Sigmoid colon (tissue), 7 donors: ENCODE measurements around the gene CLEC4G. TPM values are rescaled to one million over a fixed set of nuclear protein-coding genes. Genes with fewer than 3 reads are reported as not detected.

Experiments
- DNase-seq: peaks from one replicate; pipeline ENCODE4 v3.0.0-alpha.2; 2019
- H3K27ac ChIP-seq, 4 donors: fragments of 200-600 bp; sonication (generic); one replicate each; pipeline ENCODE4 v1.5.1; 2016 to 2019; ENCODE audit warnings: mild to moderate bottlenecking in 1 of 4
- H3K27me3 ChIP-seq, 3 donors: fragments of 200-600 bp; sonication (generic); one replicate each; pipeline ENCODE4 v1.5.1; 2019; ENCODE audit warnings: mild to moderate bottlenecking in 1 of 3
- H3K36me3 ChIP-seq, 4 donors: fragments of 200-600 bp; sonication (generic); one replicate each; pipeline ENCODE4 v1.5.1; 2016 to 2019
- H3K4me1 ChIP-seq, 4 donors: fragments of 200-600 bp; sonication (generic); one replicate each; pipeline ENCODE4 v1.5.1; 2017 to 2019
- H3K4me3 ChIP-seq, 4 donors: fragments of 200-600 bp; sonication (generic); one replicate each; pipeline ENCODE4 v1.5.1; 2017 to 2019; ENCODE audit warnings: mild to moderate bottlenecking in 2 of 4, moderate library complexity in 1 of 4
- H3K9me3 ChIP-seq, 4 donors: fragments of 200-600 bp in 3 of 4; sonication (generic) in 3 of 4; one replicate each; pipeline versions ENCODE4 v1.5.1 to v1.6.1; 2013 to 2019
- CTCF ChIP-seq, 4 experiments: fragments of 450-650 bp in 3 of 4; fragments of 200-600 bp in 1 of 4; IDR thresholded peaks; one replicate each; pipeline ENCODE4 v1.5.1; 2016 to 2019; ENCODE audit warnings: antibody characterized with exemption in 4 of 4, mild to moderate bottlenecking in 3 of 4, moderate library complexity in 2 of 4
- EP300 ChIP-seq, 4 donors: sonication (generic); formaldehyde crosslinking; IDR thresholded peaks; one replicate each; pipeline ENCODE4 v1.6.1; 2017; ENCODE audit warnings: antibody characterized with exemption in 4 of 4
- POLR2A ChIP-seq, 2 donors: fragments of 450-650 bp; IDR thresholded peaks; one replicate each; pipeline ENCODE4 v1.6.1; 2016; ENCODE audit warnings: antibody characterized with exemption in 2 of 2, mild to moderate bottlenecking in 2 of 2, moderate library complexity in 2 of 2
- POLR2AphosphoS5 ChIP-seq, 4 donors: sonication (generic); formaldehyde crosslinking; IDR thresholded peaks; one replicate each; pipeline ENCODE4 v1.6.1; 2017; ENCODE audit warnings: antibody characterized with exemption in 4 of 4
- WGBS, 2 donors: extraction: QIAGEN DNeasy Blood & Tissue Kit; methylation state at CpG; one replicate each; pipeline ENCODE4 v1.1.7; 2013; 5-methylcytosine and 5-hydroxymethylcytosine counted together
- intact Hi-C: fragments of 100-400 bp; cut with DNase I; formaldehyde crosslinking; loops from one replicate; pipeline ENCODE4 v1.15.1; 2023
- polyA plus RNA-seq, 3 donors: library from polyadenylated mRNA; stranded (reverse); fragments of 200-250 nt; gene quantifications; one replicate each; pipeline ENCODE4 v1.2.3, GENCODE V29; 2013
- total RNA-seq, 4 donors: library from RNA; depleted of rRNA; stranded (reverse); fragments of >200 nt; gene quantifications; one replicate each; pipeline ENCODE4 v1.1.0, GENCODE V29; 2016
- donor health status: healthy with polysubstance abuse.
- donor health status: Bipolar disorder and iron deficiency.
- donor health status: healthy.

CLEC4G gene
- total and polyA plus RNA-seq, 7 donors = 0.45 to 3.6 (median 2.2) TPM; not detected in 1

- Histone ChIP-seq H3K27ac (no peak overlapping the region), H3K27me3 (no peaks in the 10 kb centered on the region), H3K4me3 (no peak overlapping the region), H3K9me3 (peaks cover 0 to 19% (median 12%) of the 10 kb centered on the region in 4 donors), H3K4me1 (no peaks in the 10 kb centered on the region), H3K36me3 (no peaks in the 10 kb centered on the region)
- DNase-seq = no peak
- intact Hi-C loops = no loop called here
- WGBS, 2 donors = 78 to 89% methylated on average over 3 of the region's 3 CpGs
- no peak for TF ChIP-seq POLR2AphosphoS5 (IDR thresholded peaks at IDR 0.05)
- no peak for TF ChIP-seq POLR2A (IDR thresholded peaks at IDR 0.05)
- TF ChIP-seq EP300 (IDR thresholded peaks at IDR 0.05) = no peak
- TF ChIP-seq CTCF (IDR thresholded peaks at IDR 0.05) = no peak
Observed at GRCh38 chr19:7757358-7757757, 25.4 kb upstream of the CLEC4G start.

GRCh38 chr19:7756258-7756657 is 24.3 kb upstream of the CLEC4G start:
- WGBS, 2 donors = 33 to 59% methylated on average over 4 of the region's 4 CpGs
- no peak overlapping the region for H3K4me3 ChIP-seq
- peaks cover 0 to 6% (median 0%) of the 10 kb centered on the region in 3 donors for H3K27me3 ChIP-seq
- no peaks in the 10 kb centered on the region for H3K4me1 ChIP-seq
- peaks cover 0 to 19% (median 12%) of the 10 kb centered on the region in 4 donors for H3K9me3 ChIP-seq
- H3K27ac ChIP-seq = no peak overlapping the region
- DNase-seq = peak; percentile 2
- TF ChIP-seq POLR2A (IDR thresholded peaks at IDR 0.05) (no peak), POLR2AphosphoS5 (IDR thresholded peaks at IDR 0.05) (no peak), EP300 (IDR thresholded peaks at IDR 0.05) (no peak), CTCF (IDR thresholded peaks at IDR 0.05) (no peak)
- no peaks in the 10 kb centered on the region for H3K36me3 ChIP-seq
- intact Hi-C loops = no loop called here

GRCh38 chr19:7751157-7751783 is 19.4 kb upstream of the CLEC4G start:
- H3K9me3 ChIP-seq = peaks cover 0 to 5% (median 2%) of the 10 kb centered on the region in 4 donors
- intact Hi-C loops = no loop called here
- H3K27ac ChIP-seq = no peak overlapping the region
- H3K27me3 ChIP-seq = peaks cover 0 to 40% (median 6%) of the 10 kb centered on the region in 3 donors
- no peaks in the 10 kb centered on the region for H3K36me3 ChIP-seq
- no peak overlapping the region for H3K4me3 ChIP-seq
- TF ChIP-seq EP300 (IDR thresholded peaks at IDR 0.05) (no peak), POLR2AphosphoS5 (IDR thresholded peaks at IDR 0.05) (no peak), POLR2A (IDR thresholded peaks at IDR 0.05) (no peak), CTCF (IDR thresholded peaks at IDR 0.05) (no peak)
- no peaks in the 10 kb centered on the region for H3K4me1 ChIP-seq
- DNase-seq = no peak
- WGBS, 2 donors = 67 to 70% methylated on average over 12 of the region's 12 CpGs

GRCh38 chr19:7748756-7749155 is 16.8 kb upstream of the CLEC4G start:
- Histone ChIP-seq H3K9me3 (no peaks in the 10 kb centered on the region), H3K27ac (no peak overlapping the region), H3K36me3 (no peaks in the 10 kb centered on the region), H3K4me3 (no peak overlapping the region), H3K27me3 (peaks cover 0 to 40% (median 6%) of the 10 kb centered on the region in 3 donors), H3K4me1 (no peaks in the 10 kb centered on the region)
- TF ChIP-seq POLR2A (IDR thresholded peaks at IDR 0.05) = no peak
- no peak for TF ChIP-seq POLR2AphosphoS5 (IDR thresholded peaks at IDR 0.05)
- peak; percentile 18 for DNase-seq
- intact Hi-C loops = no loop called here
- WGBS, 2 donors = 16 to 24% methylated on average over 4 of the region's 4 CpGs

GRCh38 chr19:7748171-7748570 is 16.3 kb upstream of the CLEC4G start:
- intact Hi-C loops = no loop called here
- peaks cover 0 to 40% (median 6%) of the 10 kb centered on the region in 3 donors for H3K27me3 ChIP-seq

More at GRCh38 chr19:7748171-7748570, 16.3 kb upstream of the CLEC4G start:
- no peaks in the 10 kb centered on the region for H3K4me1 ChIP-seq
- no peak for DNase-seq
- TF ChIP-seq POLR2A (IDR thresholded peaks at IDR 0.05) (no peak), POLR2AphosphoS5 (IDR thresholded peaks at IDR 0.05) (no peak), EP300 (IDR thresholded peaks at IDR 0.05) (no peak), CTCF (IDR thresholded peaks at IDR 0.05) (no peak)
- H3K27ac ChIP-seq = no peak overlapping the region
- no peaks in the 10 kb centered on the region for H3K9me3 ChIP-seq
- no peak overlapping the region for H3K4me3 ChIP-seq
- H3K36me3 ChIP-seq = no peaks in the 10 kb centered on the region
- WGBS, 2 donors = 61 to 78% methylated on average over 2 of the region's 2 CpGs
